D721Med (cell line): ENCODE measurements around the gene MARF1.

Experiments used
- DNase-seq: peaks from one replicate; pipeline ENCODE4 v3.0.0; 2011; ENCODE audit warnings: low spot score; ENCODE audit not compliant: insufficient read length
- FAIRE-seq: peaks from 2 replicates; lab custom pipeline; 2011; peaks lifted over from hg19 to GRCh38; lab: Jason Lieb, UNC
- CTCF ChIP-seq: IDR thresholded peaks from 2 replicates; pipeline ENCODE4 v1.5.1; 2012; ENCODE audit warnings: mild to moderate bottlenecking, control low read depth; ENCODE audit not compliant: insufficient read depth; ENCODE audit errors: missing control alignments

Gene MARF1

DNA sequence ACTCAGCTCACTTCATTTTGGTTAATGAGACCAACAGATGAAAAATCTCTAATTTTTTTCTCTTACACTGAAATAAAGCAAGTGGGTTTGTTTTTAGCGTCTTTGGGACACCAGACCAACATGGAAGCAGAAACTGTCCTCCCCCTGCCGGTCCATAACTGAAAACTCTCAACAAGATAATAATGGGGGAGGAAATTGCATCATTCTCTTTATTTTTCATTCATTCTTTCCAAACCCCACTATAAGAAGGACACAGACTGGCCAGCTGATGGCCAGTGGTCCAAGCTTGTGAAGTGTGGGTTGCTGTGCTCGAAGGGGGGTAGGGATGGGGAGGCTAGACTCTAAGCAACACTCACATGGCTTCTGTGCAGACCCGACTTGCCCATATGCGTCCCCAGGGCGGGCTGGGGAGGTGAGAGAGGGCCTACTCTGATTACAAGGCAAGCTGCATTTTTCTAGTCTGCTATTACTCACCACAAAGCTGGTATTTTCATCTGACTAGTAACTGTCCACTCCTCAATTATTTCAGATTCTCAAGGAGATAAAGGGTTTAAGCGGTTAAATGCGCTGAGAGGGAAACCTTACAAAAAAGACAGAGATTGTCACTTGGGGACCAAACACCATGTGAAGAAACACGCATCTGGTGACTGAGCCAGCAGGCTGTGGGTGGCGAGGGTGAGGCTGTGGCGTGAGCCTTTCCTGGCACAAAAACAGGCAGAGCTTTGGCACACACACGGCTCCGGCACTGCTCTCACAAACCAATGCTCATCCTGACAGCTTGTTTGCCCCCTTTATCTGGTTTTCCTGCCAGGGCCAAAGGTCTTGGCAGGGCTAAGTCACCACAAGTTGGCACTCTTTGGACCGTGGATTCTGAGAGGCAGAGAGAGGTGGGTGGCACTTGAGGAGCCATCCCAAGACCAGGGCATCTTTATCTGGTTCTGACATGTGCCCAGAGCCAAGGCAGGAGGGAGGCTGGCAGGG lies 38.2 kb downstream of the MARF1 start:
- TF ChIP-seq CTCF: no peak
- no peak for DNase-seq
- FAIRE-seq: no peak

- DNase-seq (no peak), FAIRE-seq (no peak)
These were observed 40.5 kb downstream of the MARF1 start for GRCh38 chr16:15602285-15603044.

GRCh38 chr16:15601212-15601879 lies 41.6 kb downstream of the MARF1 start:
- DNase-seq: no peak
- TF ChIP-seq CTCF: no peak
- no peak for FAIRE-seq

More at GRCh38 chr16:15602285-15603044, 40.5 kb downstream of the MARF1 start:
- TF ChIP-seq CTCF: no peak

GRCh38 chr16:15599303-15600070 lies 43.5 kb downstream of the MARF1 start:
- TF ChIP-seq CTCF: no peak
- DNase-seq (no peak), FAIRE-seq (no peak)

DNA sequence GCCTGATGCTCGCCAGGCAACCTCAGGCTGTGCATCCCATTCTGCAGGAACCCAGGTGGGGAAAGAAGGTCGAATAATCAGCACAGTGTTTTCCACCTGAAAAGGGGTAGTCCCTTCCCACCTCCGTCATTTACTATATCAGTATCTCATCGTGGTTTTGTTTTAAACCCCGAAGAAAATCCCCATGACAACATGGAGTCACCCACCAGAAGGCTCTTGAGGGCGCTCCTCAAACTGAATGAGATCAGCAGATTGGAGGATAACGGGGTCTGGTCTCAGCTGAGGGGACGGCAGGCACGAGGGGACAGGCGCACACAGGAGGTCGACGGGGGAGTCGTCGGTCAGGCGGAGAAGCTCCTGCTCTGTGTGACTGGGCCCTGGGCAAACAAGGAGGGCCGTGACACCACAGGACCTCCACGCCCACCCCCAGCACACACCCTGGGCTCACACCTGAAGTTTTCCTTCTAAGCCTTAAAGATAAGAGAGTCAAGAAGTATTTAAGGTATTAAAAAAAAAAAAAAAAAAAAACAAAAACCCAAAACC lies 44.2 kb downstream of the MARF1 start:
- FAIRE-seq: no peak
- no peak for TF ChIP-seq CTCF
- no peak for DNase-seq
